K562 (cell line): Measurements from ENCODE around the gene SNRNP48. TPM values are rescaled to one million over a fixed set of nuclear protein-coding genes. Genes with fewer than 3 reads are reported as not detected.
A peak's percentile ranks its signal among the peaks of the same experiment; 100 is the strongest.

Source experiments
- FIP1L1 ChIP-seq: fragments of 200-400 bp; formaldehyde crosslinking; IDR thresholded peaks from 2 replicates; pipeline ENCODE4 v1.6.1; 2018; ENCODE audit warnings: mild to moderate bottlenecking, low read depth, low read length; ENCODE audit not compliant: poor library complexity, severe bottlenecking
- FOSL1 ChIP-seq: fragments of 200-800 bp; sonication (Bioruptor generic); conservative IDR thresholded peaks from 2 replicates; pipeline ENCODE4 v1.6.1; 2016; ENCODE audit warnings: missing genetic modification characterization, missing compliant biosample characterization
- FOXJ2 ChIP-seq: fragments of 200-800 bp; sonication (Bioruptor generic); IDR thresholded peaks from 2 replicates; pipeline ENCODE4 v1.6.1; 2016; ENCODE audit warnings: missing genetic modification characterization, missing compliant biosample characterization
- KDM1A ChIP-seq, 2 experiments: fragments of 450-650 bp; IDR thresholded peaks; 2 replicates each; pipeline ENCODE4 v1.6.1; 2016; ENCODE audit warnings: mild to moderate bottlenecking in 2 of 2
- MEF2A ChIP-seq: IDR thresholded peaks from 2 replicates; pipeline ENCODE4 v1.6.1; 2011; ENCODE audit warnings: low read depth, mild to moderate bottlenecking, low read length, moderate library complexity; ENCODE audit not compliant: control insufficient read depth
- MXD1 ChIP-seq: fragments of 250-450 bp; sonication (Bioruptor Pico); IDR thresholded peaks from 2 replicates; pipeline ENCODE4 v1.8.0; 2021; ENCODE audit warnings: borderline replicate concordance, mild to moderate bottlenecking, moderate library complexity; ENCODE audit not compliant: poor library complexity, severe bottlenecking
- PTBP1 ChIP-seq: fragments of 200-400 bp; formaldehyde crosslinking; IDR thresholded peaks from 2 replicates; pipeline ENCODE4 v1.6.1; 2017; ENCODE audit warnings: low read depth, low read length
- SLC30A9 ChIP-seq: fragments of 250-450 bp; sonication (Bioruptor Pico); IDR thresholded peaks from 2 replicates; pipeline ENCODE4 v1.8.0; 2022; ENCODE audit warnings: mild to moderate bottlenecking, moderate library complexity
- SMARCA5 ChIP-seq: fragments of 450-650 bp; IDR thresholded peaks from 2 replicates; pipeline ENCODE4 v1.6.1; 2016
- SP1 ChIP-seq: sonication (generic); formaldehyde crosslinking; IDR thresholded peaks from 2 replicates; pipeline ENCODE4 v1.8.1; 2022; ENCODE audit warnings: mild to moderate bottlenecking, missing genetic modification reagents
- TAF7 ChIP-seq: fragments of 450-650 bp; IDR thresholded peaks from 2 replicates; pipeline ENCODE4 v1.6.1; 2016; ENCODE audit warnings: missing genetic modification characterization, missing compliant biosample characterization
- TSHZ1 ChIP-seq: fragments of 250-450 bp; sonication (Bioruptor Pico); IDR thresholded peaks from 2 replicates; pipeline ENCODE4 v1.4.0; 2020; ENCODE audit warnings: mild to moderate bottlenecking, moderate library complexity
- USF1 ChIP-seq: sonication (generic); formaldehyde crosslinking; IDR thresholded peaks from 2 replicates; pipeline ENCODE4 v1.9.0; 2022; ENCODE audit warnings: mild to moderate bottlenecking, missing genetic modification reagents
- WHSC1 ChIP-seq: IDR thresholded peaks from one replicate; pipeline ENCODE4 v1.6.1; 2012; ENCODE audit warnings: low read length, control low read depth, inconsistent platforms
- ZFX ChIP-seq: sonication (generic); formaldehyde crosslinking; IDR thresholded peaks from 2 replicates; pipeline ENCODE4 v1.8.0; 2022; ENCODE audit warnings: mild to moderate bottlenecking, missing genetic modification reagents, moderate library complexity
- ZNF124 ChIP-seq: sonication (generic); formaldehyde crosslinking; IDR thresholded peaks from 2 replicates; pipeline ENCODE4 v1.8.1; 2022; ENCODE audit warnings: missing genetic modification reagents
- ZNF76 ChIP-seq: fragments of 250-450 bp; sonication (Bioruptor Pico); IDR thresholded peaks from 2 replicates; pipeline ENCODE4 v1.4.0; 2020; ENCODE audit warnings: mild to moderate bottlenecking, moderate library complexity, borderline replicate concordance
- polyA plus RNA-seq, 8 experiments: library from polyadenylated mRNA; depleted of rRNA in 4 of 8; stranded (reverse) in 5 of 8; unstranded in 3 of 8; fragments of >200 nt; fragmentation: Nextera tagmentation in 2 of 8; fragmentation: Illumina TruSeq in 1 of 8; extraction: Ambion mirVana in 2 of 8; extraction: Trizol in 1 of 8; gene quantifications; 2 replicates each; pipeline versions ENCODE4 v1.2.1 to v1.2.3, GENCODE V29; 2011 to 2014; ENCODE audit warnings: inconsistent platforms in 1 of 8, missing spikeins in 1 of 8
- total RNA-seq, 7 experiments: library from RNA; depleted of rRNA in 6 of 7; stranded (reverse); fragments of >200 nt in 6 of 7; fragmentation: Illumina TruSeq in 2 of 7; extraction: Trizol in 2 of 7; gene quantifications; 2 replicates each; pipeline versions ENCODE4 v1.2.1 to v1.2.3, GENCODE V29; 2011 to 2021; ENCODE audit warnings: low replicate concordance in 1 of 7
- TF ChIP-seq, protein P1 (sequence below): fragments of 250-450 bp; sonication (Bioruptor Pico); IDR thresholded peaks from 2 replicates; pipeline ENCODE4 v1.9.0; 2021; ENCODE audit warnings: mild to moderate bottlenecking, inconsistent platforms
- TF ChIP-seq, protein P2 (sequence below), 2 experiments: fragments of 450-650 bp in 1 of 2; sonication (generic) in 1 of 2; formaldehyde crosslinking in 1 of 2; IDR thresholded peaks in 1 of 2; conservative IDR thresholded peaks in 1 of 2; 2 replicates each; pipeline versions ENCODE4 v1.6.1 to v1.8.1; 2016 to 2023; ENCODE audit warnings: mild to moderate bottlenecking in 2 of 2, moderate library complexity in 2 of 2, inconsistent platforms in 1 of 2, missing genetic modification reagents in 1 of 2

The SNRNP48 gene
- total and polyA plus RNA-seq, 9 of the 15 experiments (the other 6 are each of a cell fraction or from before 2014, with no cell fraction given): 6.2 to 32.9 (median 18.6) TPM

- TF ChIP-seq USF1 (CRISPR knock-in tag) (peak; percentile 99), FOXJ2 (tag) (no peak), MXD1 (CRISPR knock-in tag) (no peak), FOSL1 (tag) (no peak; the same call in 1 of the 2 replicates), ZFX (CRISPR knock-in tag) (peak; percentile 85), SP1 (peak; percentile 85), TAF7 (tag) (peak; percentile 73; the same call in 1 of the 2 replicates), SMARCA5 (peak; percentile 79), WHSC1 (no peak), PTBP1 (no peak), ZNF76 (CRISPR knock-in tag) (no peak), KDM1A (IDR thresholded peaks at IDR 0.05) (no peak), ZNF124 (CRISPR knock-in tag) (no peak), MEF2A (no peak), SLC30A9 (CRISPR knock-in tag) (no peak), FIP1L1 (peak; percentile 36), TSHZ1 (CRISPR knock-in tag) (no peak)
- TF ChIP-seq, protein P1, sequence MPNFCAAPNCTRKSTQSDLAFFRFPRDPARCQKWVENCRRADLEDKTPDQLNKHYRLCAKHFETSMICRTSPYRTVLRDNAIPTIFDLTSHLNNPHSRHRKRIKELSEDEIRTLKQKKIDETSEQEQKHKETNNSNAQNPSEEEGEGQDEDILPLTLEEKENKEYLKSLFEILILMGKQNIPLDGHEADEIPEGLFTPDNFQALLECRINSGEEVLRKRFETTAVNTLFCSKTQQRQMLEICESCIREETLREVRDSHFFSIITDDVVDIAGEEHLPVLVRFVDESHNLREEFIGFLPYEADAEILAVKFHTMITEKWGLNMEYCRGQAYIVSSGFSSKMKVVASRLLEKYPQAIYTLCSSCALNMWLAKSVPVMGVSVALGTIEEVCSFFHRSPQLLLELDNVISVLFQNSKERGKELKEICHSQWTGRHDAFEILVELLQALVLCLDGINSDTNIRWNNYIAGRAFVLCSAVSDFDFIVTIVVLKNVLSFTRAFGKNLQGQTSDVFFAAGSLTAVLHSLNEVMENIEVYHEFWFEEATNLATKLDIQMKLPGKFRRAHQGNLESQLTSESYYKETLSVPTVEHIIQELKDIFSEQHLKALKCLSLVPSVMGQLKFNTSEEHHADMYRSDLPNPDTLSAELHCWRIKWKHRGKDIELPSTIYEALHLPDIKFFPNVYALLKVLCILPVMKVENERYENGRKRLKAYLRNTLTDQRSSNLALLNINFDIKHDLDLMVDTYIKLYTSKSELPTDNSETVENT (CRISPR knock-in tag): no peak
- TF ChIP-seq, protein P2, sequence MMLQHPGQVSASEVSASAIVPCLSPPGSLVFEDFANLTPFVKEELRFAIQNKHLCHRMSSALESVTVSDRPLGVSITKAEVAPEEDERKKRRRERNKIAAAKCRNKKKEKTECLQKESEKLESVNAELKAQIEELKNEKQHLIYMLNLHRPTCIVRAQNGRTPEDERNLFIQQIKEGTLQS (IDR thresholded peaks at IDR 0.05): no peak
- TF ChIP-seq, protein P2 (CRISPR knock-in tag; conservative IDR thresholded peaks at IDR 0.05): no peak
Observed at GRCh38 chr6:7589949-7590917, at the start of gene SNRNP48 (continued).
